ENCODE measurements around the gene RBM7.

The RBM7 gene

GRCh38 chr11:114400216-114400914 lies at the start of gene RBM7, which contains the start of gene C11orf71:
RBM7 (plus strand) TSS chr11:114400666; CDS start chr11:114400672, 6 bp downstream.
C11orf71 (minus strand) TSS chr11:114400511; CDS start chr11:114400331, 180 bp downstream.
- peak; percentile 94 to 95 (median 95) for DNase-seq (ENCODE audit: low read depth in 3 of 3)

DNA sequence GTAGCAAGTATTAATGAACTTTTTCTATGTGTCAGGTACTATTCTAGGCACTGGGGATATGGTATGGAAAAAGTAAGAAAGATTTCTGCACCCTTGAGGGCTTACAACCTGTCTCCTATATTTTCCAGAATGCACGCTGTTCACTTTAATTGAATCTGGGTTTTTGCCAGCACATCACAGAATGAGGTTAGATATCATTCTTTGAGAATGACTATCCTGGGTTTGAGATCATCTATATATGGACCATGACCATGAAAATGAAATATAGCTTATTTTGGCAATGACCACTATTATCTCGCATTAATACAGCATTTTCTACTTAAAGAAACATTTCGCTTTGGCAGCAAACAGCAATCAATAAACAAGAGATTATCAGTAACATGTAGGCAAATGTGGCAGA lies 47.0 kb upstream of the RBM7 start:
- no peak for DNase-seq (ENCODE audit: low read depth in 3 of 3)

DNA sequence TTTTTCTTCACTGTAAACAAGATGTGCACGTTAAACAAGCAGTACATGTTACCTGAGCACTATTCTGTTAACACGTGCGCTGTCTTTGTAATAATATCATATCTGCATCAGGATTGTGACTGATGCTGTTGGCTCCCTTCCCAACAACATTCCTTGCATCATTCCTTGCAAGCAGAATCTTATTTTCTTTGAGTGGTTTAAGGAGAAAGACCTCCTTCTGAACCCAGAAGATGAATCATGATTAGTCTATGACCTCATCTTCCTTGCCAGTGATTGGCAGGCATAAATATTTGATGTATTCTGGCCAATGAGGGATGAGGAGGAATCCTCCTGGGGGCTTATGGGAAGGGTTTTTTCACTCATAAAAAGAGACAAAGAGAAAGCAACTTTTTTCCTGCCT lies 46.4 kb upstream of the RBM7 start:
- no peak for DNase-seq (ENCODE audit: low read depth in 3 of 3)

- no peak for DNase-seq (ENCODE audit: low read depth in 3 of 3)
Observed at GRCh38 chr11:114358716-114359115, 41.8 kb upstream of the RBM7 start.

DNA sequence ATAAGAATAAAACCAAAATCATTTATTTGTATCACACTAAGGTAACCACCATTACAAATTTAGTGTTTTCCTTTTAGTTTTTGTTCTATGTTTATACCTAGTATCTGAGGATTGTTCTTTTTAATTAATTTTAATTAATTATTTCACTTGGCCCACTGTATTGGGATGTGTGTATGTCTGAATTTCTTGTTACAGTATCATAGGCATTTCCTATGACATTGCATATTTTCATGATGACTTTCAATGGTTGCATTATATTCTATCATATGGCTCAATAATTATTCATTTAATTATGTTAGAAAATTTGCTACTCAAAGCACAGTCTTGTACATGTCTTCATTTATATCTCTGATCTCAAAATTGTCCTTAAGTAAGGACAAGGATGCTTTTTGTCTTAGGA lies 41.1 kb upstream of the RBM7 start:
- no peak for DNase-seq (ENCODE audit: low read depth in 3 of 3)

- no peak for DNase-seq (ENCODE audit: low read depth in 3 of 3)
Observed at GRCh38 chr11:114362326-114362725, 38.1 kb upstream of the RBM7 start.

GRCh38 chr11:114362958-114363357 lies 37.5 kb upstream of the RBM7 start:
- no peak for DNase-seq (ENCODE audit: low read depth in 3 of 3)

DNA sequence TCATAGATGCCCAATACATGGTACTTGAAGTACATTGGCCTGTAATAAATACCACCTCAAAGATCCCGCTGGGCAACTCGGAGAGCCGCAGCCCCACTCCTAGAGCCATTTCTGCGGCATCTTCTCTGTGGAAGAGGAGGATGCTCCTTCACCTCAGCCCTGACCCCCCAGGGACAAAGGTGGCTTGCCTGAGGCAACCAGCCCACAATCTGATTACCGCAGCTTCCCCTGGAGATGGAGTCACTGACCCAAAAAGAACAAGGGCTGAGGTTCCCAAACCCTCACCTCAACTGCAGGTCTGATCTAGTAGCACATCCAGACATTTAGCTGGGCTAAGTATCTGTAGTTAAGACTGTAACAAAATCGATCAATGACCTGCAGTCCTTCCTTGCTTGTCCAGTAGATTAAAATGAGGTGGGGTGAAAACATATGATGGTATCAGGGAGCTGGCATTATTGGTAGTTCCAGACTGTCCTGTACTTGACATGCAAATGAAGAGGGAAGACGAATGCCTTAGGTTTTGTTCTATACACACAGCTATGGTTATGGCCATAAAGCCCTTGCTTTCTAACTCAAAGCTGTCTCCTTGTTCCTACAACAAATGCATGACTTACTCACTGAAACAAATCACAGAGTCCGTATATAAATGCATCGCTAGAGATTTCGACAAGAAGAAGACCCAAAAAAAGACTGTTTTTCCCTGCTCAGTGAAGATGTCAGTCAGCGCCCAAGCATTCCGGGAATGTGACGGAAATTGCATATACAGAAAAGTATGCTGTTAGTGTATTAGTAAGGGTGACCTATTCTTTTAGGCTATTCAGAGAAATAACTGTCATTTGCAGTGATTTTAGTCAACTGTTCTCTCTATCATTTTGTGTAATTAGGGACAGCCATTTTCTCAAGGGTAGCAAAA lies 33.9 kb upstream of the RBM7 start:
- no peak for DNase-seq (ENCODE audit: low read depth in 3 of 3)

DNA sequence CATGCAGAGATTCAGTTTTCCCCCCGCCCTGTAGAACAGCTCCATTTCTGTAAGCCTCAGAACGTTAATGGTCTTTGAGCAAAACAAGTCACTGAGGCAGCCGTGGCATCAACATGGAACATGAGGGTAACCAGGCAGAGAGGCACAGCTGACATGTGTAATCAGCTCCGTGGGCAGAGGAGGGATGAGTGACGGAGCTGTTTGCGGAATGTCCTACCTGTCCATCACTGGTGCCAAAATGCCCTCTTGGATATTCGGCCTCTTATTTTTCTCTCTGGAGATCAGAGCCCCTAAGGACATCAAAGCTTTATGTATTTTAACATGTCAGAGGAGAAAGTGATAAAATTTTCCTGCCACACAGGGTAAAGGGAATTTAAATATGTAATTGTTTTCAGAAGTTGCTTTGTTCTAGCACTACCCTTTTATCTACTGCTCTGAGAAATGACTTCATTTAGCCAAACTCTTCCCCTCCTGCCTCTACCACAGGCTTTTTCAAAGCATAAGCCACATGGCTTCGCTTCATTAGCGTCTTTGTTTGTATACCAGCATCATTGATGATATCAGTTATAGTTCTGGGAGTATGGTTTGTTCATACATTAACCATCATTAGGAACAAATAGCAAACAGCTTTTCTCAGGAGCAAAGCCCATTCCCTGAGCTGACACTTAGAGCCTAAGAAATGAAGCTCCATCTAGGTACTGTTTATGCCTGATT lies 33.1 kb upstream of the RBM7 start:
- no peak for DNase-seq (ENCODE audit: low read depth in 3 of 3)

- DNase-seq (ENCODE audit: low read depth in 3 of 3) = no peak
Observed at GRCh38 chr11:114368918-114369680, 31.4 kb upstream of the RBM7 start.

- no peak for DNase-seq (ENCODE audit: low read depth in 3 of 3)
Observed at GRCh38 chr11:114375052-114375451, 25.4 kb upstream of the RBM7 start.

DNA sequence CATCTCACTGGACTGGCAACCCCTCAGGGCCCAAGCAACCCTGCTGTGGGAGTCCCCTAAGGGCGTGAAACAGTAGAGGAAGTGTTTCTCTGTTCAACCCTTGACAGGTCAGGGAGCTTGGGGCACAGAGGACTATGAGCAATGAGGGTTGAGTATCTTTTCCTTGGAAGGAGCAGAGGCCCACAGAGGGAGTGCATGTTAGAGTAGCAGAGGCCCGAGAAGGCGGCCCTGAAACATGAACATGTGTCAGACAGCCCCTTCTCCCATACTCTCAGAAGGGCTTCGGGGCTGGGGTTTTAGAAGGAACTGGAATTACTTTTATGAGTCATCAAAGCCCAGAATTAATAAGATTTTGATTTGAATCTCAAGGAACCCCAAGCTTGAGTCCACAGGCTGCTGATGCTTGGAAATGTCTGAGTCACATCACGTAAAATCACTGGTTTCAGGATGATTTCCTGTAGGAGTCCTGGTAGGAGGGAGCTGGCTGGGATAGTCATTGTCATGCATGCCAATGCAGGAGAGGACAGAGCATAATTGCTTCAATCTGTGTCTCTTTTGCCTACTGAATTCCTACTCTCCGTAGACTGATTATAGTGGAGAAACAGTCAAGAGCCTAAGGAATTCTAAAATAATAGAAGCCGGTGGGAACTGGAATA lies 22.7 kb upstream of the RBM7 start:
- no peak for DNase-seq (ENCODE audit: low read depth in 3 of 3)

GRCh38 chr11:114379394-114380069 lies 20.9 kb upstream of the RBM7 start:
- DNase-seq (ENCODE audit: low read depth in 3 of 3) = no peak

DNA sequence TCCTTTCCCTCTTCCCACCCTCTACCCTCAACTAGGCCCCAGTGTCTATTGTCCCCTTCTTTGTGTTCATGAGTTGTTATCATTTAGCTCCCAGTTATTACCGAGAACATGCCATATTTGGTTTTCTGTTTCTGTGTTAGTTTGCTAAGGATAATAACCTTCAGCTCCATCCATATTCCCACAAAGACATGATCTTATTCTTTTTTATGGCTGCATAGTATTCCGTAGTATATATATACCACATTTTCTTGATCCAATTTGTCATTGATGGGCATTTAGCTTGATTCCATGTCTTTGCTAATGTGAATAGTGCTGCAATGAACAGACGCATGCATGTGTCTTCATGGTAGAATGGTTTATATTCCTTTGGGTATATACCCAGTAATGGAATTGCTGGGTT lies 18.0 kb upstream of the RBM7 start:
- DNase-seq (ENCODE audit: low read depth in 3 of 3) = no peak

DNA sequence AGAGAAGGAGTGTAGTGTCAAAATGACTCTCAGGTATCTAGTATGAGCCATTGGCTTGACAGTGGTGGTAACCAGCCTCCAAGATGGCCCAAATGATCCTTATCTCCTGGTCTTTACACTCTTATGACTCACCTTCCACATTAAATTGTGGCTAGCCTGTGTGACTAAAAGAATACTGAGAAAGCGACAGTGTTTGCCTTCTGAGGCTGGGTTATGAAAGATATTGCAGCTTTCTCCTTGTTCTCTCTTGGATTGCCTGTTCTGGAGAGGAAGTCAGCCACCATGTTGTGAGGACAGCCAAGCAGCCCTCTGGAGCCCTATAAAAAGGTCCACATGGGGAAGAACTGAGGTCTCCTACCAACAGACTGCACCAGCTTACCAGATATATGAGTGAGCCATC lies 16.0 kb upstream of the RBM7 start:
- DNase-seq (ENCODE audit: low read depth in 3 of 3) = no peak

GRCh38 chr11:114386131-114386530 lies 14.3 kb upstream of the RBM7 start:
- no peak for DNase-seq (ENCODE audit: low read depth in 3 of 3)

- DNase-seq (ENCODE audit: low read depth in 3 of 3) = no peak
Observed at GRCh38 chr11:114386545-114386944, 13.9 kb upstream of the RBM7 start.

- DNase-seq (ENCODE audit: low read depth in 3 of 3) = no peak
Observed at GRCh38 chr11:114392735-114393667, 7.5 kb upstream of the RBM7 start.

DNA sequence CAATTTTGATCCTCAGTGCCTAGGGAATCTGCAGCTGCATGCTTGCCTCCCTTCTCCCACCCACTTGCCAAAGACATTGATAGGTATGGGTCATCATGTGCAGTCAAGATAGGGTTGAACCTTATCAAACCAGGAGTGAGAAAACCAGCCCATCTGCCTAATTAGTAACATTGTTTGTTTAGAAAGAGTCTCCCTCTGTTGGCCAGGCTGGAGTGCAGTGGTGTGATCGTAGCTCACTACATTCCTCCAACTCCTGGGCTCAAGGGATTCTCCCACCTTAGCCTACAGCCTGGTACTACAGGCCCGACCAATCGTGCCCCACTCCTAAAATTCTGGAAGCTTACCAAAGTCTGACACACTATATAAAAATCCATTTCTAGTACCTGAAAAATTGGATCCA lies 4.7 kb upstream of the RBM7 start:
- no peak for DNase-seq (ENCODE audit: low read depth in 3 of 3)
